HEK293 (cell line): ENCODE measurements around the gene SLC25A13.

ENCODE experiments used
- KLF16 ChIP-seq: fragments of 450-650 bp; formaldehyde crosslinking; IDR thresholded peaks from 2 replicates; pipeline ENCODE4 v1.5.1; 2017; ENCODE audit warnings: missing biosample characterization, missing genetic modification characterization
- ZNF623 ChIP-seq: fragments of 450-650 bp; formaldehyde crosslinking; IDR thresholded peaks from 2 replicates; pipeline ENCODE4 v1.5.1; 2016; ENCODE audit warnings: missing biosample characterization, missing genetic modification characterization
- TF ChIP-seq, protein P1 (sequence below): fragments of 450-650 bp; formaldehyde crosslinking; IDR thresholded peaks from 2 replicates; pipeline ENCODE4 v1.5.1; 2017; ENCODE audit warnings: missing biosample characterization, mild to moderate bottlenecking, missing genetic modification characterization, moderate library complexity
- TF ChIP-seq, protein P2 (sequence below): fragments of 450-650 bp; formaldehyde crosslinking; IDR thresholded peaks from 2 replicates; pipeline ENCODE4 v1.5.1; 2016; ENCODE audit warnings: missing biosample characterization, missing genetic modification characterization
- TF ChIP-seq, protein P3 (sequence below): fragments of 450-650 bp; formaldehyde crosslinking; IDR thresholded peaks from 2 replicates; pipeline ENCODE4 v1.5.1; 2016; ENCODE audit warnings: missing biosample characterization, missing genetic modification characterization
- TF ChIP-seq, protein P4 (sequence below): fragments of 450-650 bp; formaldehyde crosslinking; IDR thresholded peaks from 2 replicates; pipeline ENCODE4 v1.5.1; 2016; ENCODE audit warnings: missing biosample characterization, missing genetic modification characterization, low read depth
- TF ChIP-seq, protein P5 (sequence below): fragments of 450-650 bp; formaldehyde crosslinking; IDR thresholded peaks from 2 replicates; pipeline ENCODE4 v1.5.1; 2016; ENCODE audit warnings: missing biosample characterization, missing genetic modification characterization

DNA sequence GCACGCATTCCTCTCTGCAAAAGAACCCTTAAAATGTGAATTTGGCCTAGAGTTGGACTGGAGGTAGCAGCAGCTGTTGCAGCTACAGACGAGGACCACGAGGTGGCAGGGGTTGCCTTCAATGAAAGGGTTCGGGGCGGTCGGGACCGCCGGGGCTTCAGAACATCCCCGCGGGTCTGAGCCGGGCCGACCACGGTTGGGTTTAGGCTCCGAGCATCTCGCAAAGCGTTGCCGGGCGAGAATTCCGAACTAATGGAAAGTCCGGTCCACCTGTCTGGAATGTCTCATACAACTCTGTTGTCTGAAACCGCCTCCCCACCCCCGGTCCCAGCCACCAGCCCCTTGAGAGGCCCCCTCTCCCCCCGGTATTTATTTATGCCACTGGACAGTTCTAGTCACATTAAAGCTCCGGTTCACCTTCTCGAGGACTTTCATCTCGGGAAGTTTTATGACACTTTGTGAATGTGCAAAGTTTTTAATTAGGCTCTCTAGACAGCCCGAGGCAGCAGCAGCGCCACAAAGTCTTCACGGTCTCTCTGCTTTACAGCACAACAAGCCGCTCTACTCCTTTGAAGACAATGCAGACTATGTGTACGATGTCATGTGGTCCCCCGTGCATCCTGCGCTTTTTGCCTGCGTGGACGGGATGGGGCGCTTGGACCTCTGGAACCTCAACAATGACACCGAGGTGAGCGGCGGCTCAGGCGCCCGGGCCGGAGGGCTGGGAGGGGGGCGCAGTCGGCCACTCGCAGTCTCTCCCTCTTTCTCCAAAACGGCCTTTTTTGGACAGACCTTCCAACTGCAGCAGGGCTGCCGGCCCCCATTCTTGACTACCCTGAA, 246.2 kb downstream of the SLC25A13 start:
- TF ChIP-seq KLF16 (tag by site-specific recombination) (no peak), ZNF623 (tag by site-specific recombination) (no peak)
- TF ChIP-seq, protein P1, sequence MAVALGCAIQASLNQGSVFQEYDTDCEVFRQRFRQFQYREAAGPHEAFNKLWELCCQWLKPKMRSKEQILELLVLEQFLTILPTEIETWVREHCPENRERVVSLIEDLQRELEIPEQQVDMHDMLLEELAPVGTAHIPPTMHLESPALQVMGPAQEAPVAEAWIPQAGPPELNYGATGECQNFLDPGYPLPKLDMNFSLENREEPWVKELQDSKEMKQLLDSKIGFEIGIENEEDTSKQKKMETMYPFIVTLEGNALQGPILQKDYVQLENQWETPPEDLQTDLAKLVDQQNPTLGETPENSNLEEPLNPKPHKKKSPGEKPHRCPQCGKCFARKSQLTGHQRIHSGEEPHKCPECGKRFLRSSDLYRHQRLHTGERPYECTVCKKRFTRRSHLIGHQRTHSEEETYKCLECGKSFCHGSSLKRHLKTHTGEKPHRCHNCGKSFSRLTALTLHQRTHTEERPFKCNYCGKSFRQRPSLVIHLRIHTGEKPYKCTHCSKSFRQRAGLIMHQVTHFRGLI (tag by site-specific recombination), result no peak
- TF ChIP-seq, protein P2, sequence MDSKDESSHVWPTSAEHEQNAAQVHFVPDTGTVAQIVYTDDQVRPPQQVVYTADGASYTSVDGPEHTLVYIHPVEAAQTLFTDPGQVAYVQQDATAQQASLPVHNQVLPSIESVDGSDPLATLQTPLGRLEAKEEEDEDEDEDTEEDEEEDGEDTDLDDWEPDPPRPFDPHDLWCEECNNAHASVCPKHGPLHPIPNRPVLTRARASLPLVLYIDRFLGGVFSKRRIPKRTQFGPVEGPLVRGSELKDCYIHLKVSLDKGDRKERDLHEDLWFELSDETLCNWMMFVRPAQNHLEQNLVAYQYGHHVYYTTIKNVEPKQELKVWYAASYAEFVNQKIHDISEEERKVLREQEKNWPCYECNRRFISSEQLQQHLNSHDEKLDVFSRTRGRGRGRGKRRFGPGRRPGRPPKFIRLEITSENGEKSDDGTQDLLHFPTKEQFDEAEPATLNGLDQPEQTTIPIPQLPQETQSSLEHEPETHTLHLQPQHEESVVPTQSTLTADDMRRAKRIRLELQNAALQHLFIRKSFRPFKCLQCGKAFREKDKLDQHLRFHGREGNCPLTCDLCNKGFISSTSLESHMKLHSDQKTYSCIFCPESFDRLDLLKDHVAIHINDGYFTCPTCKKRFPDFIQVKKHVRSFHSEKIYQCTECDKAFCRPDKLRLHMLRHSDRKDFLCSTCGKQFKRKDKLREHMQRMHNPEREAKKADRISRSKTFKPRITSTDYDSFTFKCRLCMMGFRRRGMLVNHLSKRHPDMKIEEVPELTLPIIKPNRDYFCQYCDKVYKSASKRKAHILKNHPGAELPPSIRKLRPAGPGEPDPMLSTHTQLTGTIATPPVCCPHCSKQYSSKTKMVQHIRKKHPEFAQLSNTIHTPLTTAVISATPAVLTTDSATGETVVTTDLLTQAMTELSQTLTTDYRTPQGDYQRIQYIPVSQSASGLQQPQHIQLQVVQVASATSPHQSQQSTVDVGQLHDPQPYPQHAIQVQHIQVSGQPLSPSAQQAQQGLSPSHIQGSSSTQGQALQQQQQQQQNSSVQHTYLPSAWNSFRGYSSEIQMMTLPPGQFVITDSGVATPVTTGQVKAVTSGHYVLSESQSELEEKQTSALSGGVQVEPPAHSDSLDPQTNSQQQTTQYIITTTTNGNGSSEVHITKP (tag by site-specific recombination), result 0 out of 2 replicates have a peak, but pooled peaks have one; percentile 17
- TF ChIP-seq, protein P3, sequence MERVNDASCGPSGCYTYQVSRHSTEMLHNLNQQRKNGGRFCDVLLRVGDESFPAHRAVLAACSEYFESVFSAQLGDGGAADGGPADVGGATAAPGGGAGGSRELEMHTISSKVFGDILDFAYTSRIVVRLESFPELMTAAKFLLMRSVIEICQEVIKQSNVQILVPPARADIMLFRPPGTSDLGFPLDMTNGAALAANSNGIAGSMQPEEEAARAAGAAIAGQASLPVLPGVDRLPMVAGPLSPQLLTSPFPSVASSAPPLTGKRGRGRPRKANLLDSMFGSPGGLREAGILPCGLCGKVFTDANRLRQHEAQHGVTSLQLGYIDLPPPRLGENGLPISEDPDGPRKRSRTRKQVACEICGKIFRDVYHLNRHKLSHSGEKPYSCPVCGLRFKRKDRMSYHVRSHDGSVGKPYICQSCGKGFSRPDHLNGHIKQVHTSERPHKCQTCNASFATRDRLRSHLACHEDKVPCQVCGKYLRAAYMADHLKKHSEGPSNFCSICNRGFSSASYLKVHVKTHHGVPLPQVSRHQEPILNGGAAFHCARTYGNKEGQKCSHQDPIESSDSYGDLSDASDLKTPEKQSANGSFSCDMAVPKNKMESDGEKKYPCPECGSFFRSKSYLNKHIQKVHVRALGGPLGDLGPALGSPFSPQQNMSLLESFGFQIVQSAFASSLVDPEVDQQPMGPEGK, result peak; percentile 55
- TF ChIP-seq, protein P4, sequence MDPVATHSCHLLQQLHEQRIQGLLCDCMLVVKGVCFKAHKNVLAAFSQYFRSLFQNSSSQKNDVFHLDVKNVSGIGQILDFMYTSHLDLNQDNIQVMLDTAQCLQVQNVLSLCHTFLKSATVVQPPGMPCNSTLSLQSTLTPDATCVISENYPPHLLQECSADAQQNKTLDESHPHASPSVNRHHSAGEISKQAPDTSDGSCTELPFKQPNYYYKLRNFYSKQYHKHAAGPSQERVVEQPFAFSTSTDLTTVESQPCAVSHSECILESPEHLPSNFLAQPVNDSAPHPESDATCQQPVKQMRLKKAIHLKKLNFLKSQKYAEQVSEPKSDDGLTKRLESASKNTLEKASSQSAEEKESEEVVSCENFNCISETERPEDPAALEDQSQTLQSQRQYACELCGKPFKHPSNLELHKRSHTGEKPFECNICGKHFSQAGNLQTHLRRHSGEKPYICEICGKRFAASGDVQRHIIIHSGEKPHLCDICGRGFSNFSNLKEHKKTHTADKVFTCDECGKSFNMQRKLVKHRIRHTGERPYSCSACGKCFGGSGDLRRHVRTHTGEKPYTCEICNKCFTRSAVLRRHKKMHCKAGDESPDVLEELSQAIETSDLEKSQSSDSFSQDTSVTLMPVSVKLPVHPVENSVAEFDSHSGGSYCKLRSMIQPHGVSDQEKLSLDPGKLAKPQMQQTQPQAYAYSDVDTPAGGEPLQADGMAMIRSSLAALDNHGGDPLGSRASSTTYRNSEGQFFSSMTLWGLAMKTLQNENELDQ, result no peak
- TF ChIP-seq, protein P5, sequence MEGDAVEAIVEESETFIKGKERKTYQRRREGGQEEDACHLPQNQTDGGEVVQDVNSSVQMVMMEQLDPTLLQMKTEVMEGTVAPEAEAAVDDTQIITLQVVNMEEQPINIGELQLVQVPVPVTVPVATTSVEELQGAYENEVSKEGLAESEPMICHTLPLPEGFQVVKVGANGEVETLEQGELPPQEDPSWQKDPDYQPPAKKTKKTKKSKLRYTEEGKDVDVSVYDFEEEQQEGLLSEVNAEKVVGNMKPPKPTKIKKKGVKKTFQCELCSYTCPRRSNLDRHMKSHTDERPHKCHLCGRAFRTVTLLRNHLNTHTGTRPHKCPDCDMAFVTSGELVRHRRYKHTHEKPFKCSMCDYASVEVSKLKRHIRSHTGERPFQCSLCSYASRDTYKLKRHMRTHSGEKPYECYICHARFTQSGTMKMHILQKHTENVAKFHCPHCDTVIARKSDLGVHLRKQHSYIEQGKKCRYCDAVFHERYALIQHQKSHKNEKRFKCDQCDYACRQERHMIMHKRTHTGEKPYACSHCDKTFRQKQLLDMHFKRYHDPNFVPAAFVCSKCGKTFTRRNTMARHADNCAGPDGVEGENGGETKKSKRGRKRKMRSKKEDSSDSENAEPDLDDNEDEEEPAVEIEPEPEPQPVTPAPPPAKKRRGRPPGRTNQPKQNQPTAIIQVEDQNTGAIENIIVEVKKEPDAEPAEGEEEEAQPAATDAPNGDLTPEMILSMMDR (tag by site-specific recombination), result peak; percentile 72
